ENCODE measurements around the gene SKAP2. TPM values are rescaled to one million over a fixed set of nuclear protein-coding genes. Genes with fewer than 3 reads are reported as not detected.

SKAP2 gene
- 11.4 TPM for total RNA-seq

GRCh38 chr7:26864309-26865093 is at the start of gene SKAP2:
TSS of gene SKAP2 (minus strand) at chr7:26864590. CDS start at chr7:26864429, 161 bp downstream.
- peak; percentile 99 for DNase-seq

- no peak for DNase-seq
Observed at GRCh38 chr7:26912933-26913536, 48.6 kb upstream of the SKAP2 start.

- DNase-seq, result no peak
Observed at GRCh38 chr7:26912338-26912737, 47.9 kb upstream of the SKAP2 start.

- no peak for DNase-seq
Observed at GRCh38 chr7:26910221-26910620, 45.8 kb upstream of the SKAP2 start.

GRCh38 chr7:26900251-26900650 is 35.9 kb upstream of the SKAP2 start:
- no peak for DNase-seq

- no peak for DNase-seq
Observed at GRCh38 chr7:26899519-26899918, 35.1 kb upstream of the SKAP2 start.

- no peak for DNase-seq
Observed at GRCh38 chr7:26898891-26899290, 34.5 kb upstream of the SKAP2 start.

GRCh38 chr7:26897928-26898327 is 33.5 kb upstream of the SKAP2 start:
- no peak for DNase-seq

GRCh38 chr7:26891400-26892350 is 27.3 kb upstream of the SKAP2 start:
- no peak for DNase-seq

- no peak for DNase-seq
Observed at GRCh38 chr7:26880852-26881251, 16.5 kb upstream of the SKAP2 start.

- DNase-seq, result no peak
Observed at GRCh38 chr7:26879671-26880070, 15.3 kb upstream of the SKAP2 start.

- no peak for DNase-seq
Observed at GRCh38 chr7:26868841-26869495, 4.6 kb upstream of the SKAP2 start.

- no peak for DNase-seq
Observed at GRCh38 chr7:26865094-26865388, 651 bp upstream of the SKAP2 start.

- DNase-seq, result no peak
Observed at GRCh38 chr7:26863518-26864308, 677 bp downstream of the SKAP2 start.

- DNase-seq, result no peak
Observed at GRCh38 chr7:26862834-26863233, 1.6 kb downstream of the SKAP2 start.

GRCh38 chr7:26861050-26861449 is 3.3 kb downstream of the SKAP2 start:
- DNase-seq, result no peak

- DNase-seq, result no peak
Observed at GRCh38 chr7:26860361-26860760, 4.0 kb downstream of the SKAP2 start.

GRCh38 chr7:26859720-26860119 is 4.7 kb downstream of the SKAP2 start:
- DNase-seq, result no peak

- no peak for DNase-seq
Observed at GRCh38 chr7:26858735-26859134, 5.7 kb downstream of the SKAP2 start.

GRCh38 chr7:26858241-26858715 is 6.1 kb downstream of the SKAP2 start:
- DNase-seq, result no peak

GRCh38 chr7:26857506-26858240 is 6.7 kb downstream of the SKAP2 start:
- DNase-seq, result no peak
